ENCODE results near the gene NBAS. TPM values are rescaled to one million over a fixed set of nuclear protein-coding genes. Genes with fewer than 3 reads are reported as not detected.

Gene NBAS
- polyA plus RNA-seq, 1 donor (not counting 4 experiments of a cell fraction or from before 2014, with no cell fraction given), result 27.9 TPM

DNA sequence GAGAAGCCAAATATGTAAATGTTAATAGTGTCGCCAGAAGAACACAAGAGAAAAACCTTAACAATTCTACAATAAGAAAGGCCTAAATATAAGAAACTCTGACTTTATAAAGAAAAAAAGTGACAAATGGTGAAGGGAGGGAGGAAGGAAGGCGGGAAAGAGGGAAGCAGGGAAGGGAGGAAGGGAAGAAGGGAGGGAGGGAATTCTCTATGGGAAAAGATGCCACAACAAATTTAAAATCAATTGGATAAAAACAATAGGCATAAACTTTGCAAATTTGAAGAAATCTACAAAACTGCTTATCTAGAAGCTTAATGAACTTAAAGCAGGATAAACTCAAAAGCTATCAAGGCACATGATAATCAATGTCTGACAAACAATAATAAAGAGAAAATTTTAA, 16.9 kb downstream of the NBAS start:
- H2AFZ ChIP-seq (ENCODE audit: control insufficient read depth, low read length), result no peak overlapping the region
- H3K9me1 ChIP-seq (ENCODE audit: control insufficient read depth, extremely low read depth, insufficient read depth, low read length), result no peaks in the 10 kb centered on the region
- no peak for DNase-seq (ENCODE audit: low read depth, low spot score)
- no peaks in the 10 kb centered on the region for H3K27me3 ChIP-seq (ENCODE audit: control insufficient read depth, extremely low read depth, insufficient read depth, low read length)
- H3K4me1 ChIP-seq (ENCODE audit: control insufficient read depth, extremely low read depth, insufficient read depth, low read length), result peaks cover 7% of the 10 kb centered on the region
- no peak overlapping the region for H3K4me2 ChIP-seq (ENCODE audit: control insufficient read depth, extremely low read depth, insufficient read depth, low read depth, low read length)
- H3K9ac ChIP-seq (ENCODE audit: control insufficient read depth, extremely low read depth, insufficient read depth, low read length), result no peak overlapping the region
- peaks cover 0 to 3% of the 10 kb centered on the region in 2 experiments for H3K36me3 ChIP-seq (ENCODE audit: control insufficient read depth in 2 of 2, extremely low read depth in 1 of 2, insufficient read depth in 2 of 2, low read length in 2 of 2)
- TF ChIP-seq, protein P1, sequence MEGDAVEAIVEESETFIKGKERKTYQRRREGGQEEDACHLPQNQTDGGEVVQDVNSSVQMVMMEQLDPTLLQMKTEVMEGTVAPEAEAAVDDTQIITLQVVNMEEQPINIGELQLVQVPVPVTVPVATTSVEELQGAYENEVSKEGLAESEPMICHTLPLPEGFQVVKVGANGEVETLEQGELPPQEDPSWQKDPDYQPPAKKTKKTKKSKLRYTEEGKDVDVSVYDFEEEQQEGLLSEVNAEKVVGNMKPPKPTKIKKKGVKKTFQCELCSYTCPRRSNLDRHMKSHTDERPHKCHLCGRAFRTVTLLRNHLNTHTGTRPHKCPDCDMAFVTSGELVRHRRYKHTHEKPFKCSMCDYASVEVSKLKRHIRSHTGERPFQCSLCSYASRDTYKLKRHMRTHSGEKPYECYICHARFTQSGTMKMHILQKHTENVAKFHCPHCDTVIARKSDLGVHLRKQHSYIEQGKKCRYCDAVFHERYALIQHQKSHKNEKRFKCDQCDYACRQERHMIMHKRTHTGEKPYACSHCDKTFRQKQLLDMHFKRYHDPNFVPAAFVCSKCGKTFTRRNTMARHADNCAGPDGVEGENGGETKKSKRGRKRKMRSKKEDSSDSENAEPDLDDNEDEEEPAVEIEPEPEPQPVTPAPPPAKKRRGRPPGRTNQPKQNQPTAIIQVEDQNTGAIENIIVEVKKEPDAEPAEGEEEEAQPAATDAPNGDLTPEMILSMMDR (optimal IDR thresholded peaks at IDR 0.05 in 1 of 3, IDR thresholded peaks at IDR 0.05 in 1 of 3, conservative IDR thresholded peaks at IDR 0.05 in 1 of 3; ENCODE audit: extremely low read depth in 1 of 3, insufficient read depth in 2 of 3, low read length in 3 of 3), result no peak
- TF ChIP-seq EZH2 (IDR thresholded peaks at IDR 0.05; ENCODE audit: low read length), result no peak
- FAIRE-seq, result no peak
- H3K27ac ChIP-seq (ENCODE audit: control insufficient read depth, insufficient read depth, low read length), result no peak overlapping the region
- H4K20me1 ChIP-seq (ENCODE audit: control insufficient read depth, extremely low read depth, insufficient read depth, low read length), result no peaks in the 10 kb centered on the region
- no peaks in the 10 kb centered on the region for H3K9me3 ChIP-seq (ENCODE audit: control insufficient read depth, low read depth, low read length)
- H3K4me3 ChIP-seq (ENCODE audit: control insufficient read depth in 2 of 3, extremely low read depth in 1 of 3, insufficient read depth in 2 of 3, low read depth in 1 of 3, low read length in 3 of 3), result no peak overlapping the region
- no peaks in the 10 kb centered on the region for H3K79me2 ChIP-seq (ENCODE audit: control insufficient read depth, insufficient read depth, low read length)
- dilution Hi-C loops (cut with MboI; ENCODE audit: extremely low pct_ligation_motif_present, low sequenced_read_pairs), result no loop called here

DNA sequence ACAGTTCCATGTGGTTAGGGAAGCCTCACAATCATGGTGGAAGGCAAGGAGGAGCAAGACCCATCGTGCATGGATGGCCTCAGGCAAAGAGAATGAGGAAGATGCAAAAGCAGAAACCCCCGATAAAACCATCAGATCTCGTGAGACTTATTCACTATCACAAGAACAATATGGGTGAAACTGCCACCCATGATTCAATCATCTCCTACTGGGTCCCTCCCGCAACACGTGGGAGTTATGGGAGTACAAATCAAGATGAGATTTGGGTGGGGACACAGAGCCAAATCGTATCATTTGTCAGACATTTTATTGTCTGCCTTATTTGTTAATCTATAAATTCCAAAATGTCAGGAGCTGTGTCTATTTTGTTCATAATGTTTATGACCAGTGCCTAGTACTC, 17.6 kb downstream of the NBAS start:
- H3K36me3 ChIP-seq (ENCODE audit: control insufficient read depth in 2 of 2, extremely low read depth in 1 of 2, insufficient read depth in 2 of 2, low read length in 2 of 2), result peaks cover 0 to 2% of the 10 kb centered on the region in 2 experiments
- H3K4me2 ChIP-seq (ENCODE audit: control insufficient read depth, extremely low read depth, insufficient read depth, low read depth, low read length), result no peak overlapping the region
- no peak overlapping the region for H3K4me3 ChIP-seq (ENCODE audit: control insufficient read depth in 2 of 3, extremely low read depth in 1 of 3, insufficient read depth in 2 of 3, low read depth in 1 of 3, low read length in 3 of 3)
- H3K4me1 ChIP-seq (ENCODE audit: control insufficient read depth, extremely low read depth, insufficient read depth, low read length), result peaks cover 7% of the 10 kb centered on the region
- TF ChIP-seq, protein P1 (optimal IDR thresholded peaks at IDR 0.05 in 1 of 3, IDR thresholded peaks at IDR 0.05 in 1 of 3, conservative IDR thresholded peaks at IDR 0.05 in 1 of 3; ENCODE audit: extremely low read depth in 1 of 3, insufficient read depth in 2 of 3, low read length in 3 of 3), result no peak
- no peak for TF ChIP-seq EZH2 (IDR thresholded peaks at IDR 0.05; ENCODE audit: low read length)
- H2AFZ ChIP-seq (ENCODE audit: control insufficient read depth, low read length), result no peak overlapping the region
- H3K27ac ChIP-seq (ENCODE audit: control insufficient read depth, insufficient read depth, low read length), result no peak overlapping the region
- dilution Hi-C loops (cut with MboI; ENCODE audit: extremely low pct_ligation_motif_present, low sequenced_read_pairs), result no loop called here
- H3K9me3 ChIP-seq (ENCODE audit: control insufficient read depth, low read depth, low read length), result no peaks in the 10 kb centered on the region
- H3K9me1 ChIP-seq (ENCODE audit: control insufficient read depth, extremely low read depth, insufficient read depth, low read length), result no peaks in the 10 kb centered on the region
- no peaks in the 10 kb centered on the region for H3K27me3 ChIP-seq (ENCODE audit: control insufficient read depth, extremely low read depth, insufficient read depth, low read length)
- no peak overlapping the region for H3K9ac ChIP-seq (ENCODE audit: control insufficient read depth, extremely low read depth, insufficient read depth, low read length)
- no peak for DNase-seq (ENCODE audit: low read depth, low spot score)
- no peaks in the 10 kb centered on the region for H3K79me2 ChIP-seq (ENCODE audit: control insufficient read depth, insufficient read depth, low read length)
- H4K20me1 ChIP-seq (ENCODE audit: control insufficient read depth, extremely low read depth, insufficient read depth, low read length), result no peaks in the 10 kb centered on the region
- no peak for FAIRE-seq

Measured in keratinocyte (primary cell).